GM12801 (cell line): ENCODE data around the gene OCIAD1.

Experiments used
- TF ChIP-seq, protein P1 (sequence below): IDR thresholded peaks from one replicate; pipeline ENCODE4 v1.5.1; 2011; ENCODE audit warnings: control low read depth; ENCODE audit not compliant: insufficient read length; ENCODE audit errors: extremely low read depth

Gene OCIAD1

DNA sequence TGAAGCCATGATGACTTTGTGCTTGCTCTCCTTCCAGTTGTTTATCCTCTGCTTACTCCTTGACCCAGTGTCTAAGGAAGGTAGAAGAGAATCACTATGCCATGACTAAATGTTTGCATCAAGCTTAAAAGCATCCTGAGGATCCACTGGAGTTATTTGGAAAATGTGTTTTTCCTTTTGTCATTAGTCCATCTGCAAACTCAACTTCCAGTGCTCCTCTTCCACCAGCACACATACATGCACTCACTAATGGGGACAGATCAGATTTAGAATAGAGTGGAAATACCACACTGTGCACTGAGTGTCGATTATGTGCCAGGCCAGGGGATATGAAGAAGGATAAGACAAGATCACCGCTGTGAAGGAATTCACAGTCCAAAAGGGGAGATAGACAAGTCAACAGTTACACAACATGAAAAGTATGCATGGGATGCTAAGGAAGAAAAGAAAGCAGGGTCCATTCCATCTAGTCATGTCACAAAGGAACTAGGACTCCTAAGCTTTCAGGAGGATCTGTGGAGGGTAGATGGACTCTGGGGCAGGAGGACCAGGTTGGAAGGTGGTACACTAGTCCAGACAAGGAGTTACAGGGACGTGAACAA is 73.8 kb downstream of the OCIAD1 start:
- TF ChIP-seq, protein P1, sequence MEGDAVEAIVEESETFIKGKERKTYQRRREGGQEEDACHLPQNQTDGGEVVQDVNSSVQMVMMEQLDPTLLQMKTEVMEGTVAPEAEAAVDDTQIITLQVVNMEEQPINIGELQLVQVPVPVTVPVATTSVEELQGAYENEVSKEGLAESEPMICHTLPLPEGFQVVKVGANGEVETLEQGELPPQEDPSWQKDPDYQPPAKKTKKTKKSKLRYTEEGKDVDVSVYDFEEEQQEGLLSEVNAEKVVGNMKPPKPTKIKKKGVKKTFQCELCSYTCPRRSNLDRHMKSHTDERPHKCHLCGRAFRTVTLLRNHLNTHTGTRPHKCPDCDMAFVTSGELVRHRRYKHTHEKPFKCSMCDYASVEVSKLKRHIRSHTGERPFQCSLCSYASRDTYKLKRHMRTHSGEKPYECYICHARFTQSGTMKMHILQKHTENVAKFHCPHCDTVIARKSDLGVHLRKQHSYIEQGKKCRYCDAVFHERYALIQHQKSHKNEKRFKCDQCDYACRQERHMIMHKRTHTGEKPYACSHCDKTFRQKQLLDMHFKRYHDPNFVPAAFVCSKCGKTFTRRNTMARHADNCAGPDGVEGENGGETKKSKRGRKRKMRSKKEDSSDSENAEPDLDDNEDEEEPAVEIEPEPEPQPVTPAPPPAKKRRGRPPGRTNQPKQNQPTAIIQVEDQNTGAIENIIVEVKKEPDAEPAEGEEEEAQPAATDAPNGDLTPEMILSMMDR = no peak

DNA sequence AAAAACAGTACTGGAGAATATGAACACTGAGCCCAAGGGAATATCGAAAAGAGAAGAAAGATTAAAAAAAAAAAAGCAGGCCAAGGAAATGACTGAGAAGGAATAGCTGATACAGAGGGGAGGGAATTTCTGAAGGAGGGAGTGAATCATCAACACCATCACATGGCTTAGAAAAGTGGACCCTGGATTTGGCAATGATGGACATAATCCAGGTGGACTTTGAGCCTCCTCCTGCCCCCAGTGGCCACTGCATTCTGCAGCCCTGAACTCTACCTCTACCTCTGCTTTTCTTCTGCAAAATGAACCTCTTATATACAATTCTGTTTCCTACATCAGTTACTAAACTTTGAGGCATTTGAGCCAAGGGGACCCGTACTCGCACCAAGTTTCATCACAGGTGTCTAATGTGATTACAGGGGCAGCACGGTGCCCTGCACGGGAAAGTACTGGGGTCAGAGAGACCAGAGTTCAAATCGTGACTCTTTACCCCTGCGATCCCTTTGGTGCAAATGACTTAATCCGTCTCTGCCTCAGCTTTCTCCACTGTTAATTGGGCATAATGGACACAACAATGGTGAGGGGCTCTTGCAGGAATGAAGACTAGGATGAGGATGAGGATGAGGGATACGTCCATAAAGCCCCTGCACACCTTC is 74.6 kb downstream of the OCIAD1 start:
- TF ChIP-seq, protein P1 = no peak

DNA sequence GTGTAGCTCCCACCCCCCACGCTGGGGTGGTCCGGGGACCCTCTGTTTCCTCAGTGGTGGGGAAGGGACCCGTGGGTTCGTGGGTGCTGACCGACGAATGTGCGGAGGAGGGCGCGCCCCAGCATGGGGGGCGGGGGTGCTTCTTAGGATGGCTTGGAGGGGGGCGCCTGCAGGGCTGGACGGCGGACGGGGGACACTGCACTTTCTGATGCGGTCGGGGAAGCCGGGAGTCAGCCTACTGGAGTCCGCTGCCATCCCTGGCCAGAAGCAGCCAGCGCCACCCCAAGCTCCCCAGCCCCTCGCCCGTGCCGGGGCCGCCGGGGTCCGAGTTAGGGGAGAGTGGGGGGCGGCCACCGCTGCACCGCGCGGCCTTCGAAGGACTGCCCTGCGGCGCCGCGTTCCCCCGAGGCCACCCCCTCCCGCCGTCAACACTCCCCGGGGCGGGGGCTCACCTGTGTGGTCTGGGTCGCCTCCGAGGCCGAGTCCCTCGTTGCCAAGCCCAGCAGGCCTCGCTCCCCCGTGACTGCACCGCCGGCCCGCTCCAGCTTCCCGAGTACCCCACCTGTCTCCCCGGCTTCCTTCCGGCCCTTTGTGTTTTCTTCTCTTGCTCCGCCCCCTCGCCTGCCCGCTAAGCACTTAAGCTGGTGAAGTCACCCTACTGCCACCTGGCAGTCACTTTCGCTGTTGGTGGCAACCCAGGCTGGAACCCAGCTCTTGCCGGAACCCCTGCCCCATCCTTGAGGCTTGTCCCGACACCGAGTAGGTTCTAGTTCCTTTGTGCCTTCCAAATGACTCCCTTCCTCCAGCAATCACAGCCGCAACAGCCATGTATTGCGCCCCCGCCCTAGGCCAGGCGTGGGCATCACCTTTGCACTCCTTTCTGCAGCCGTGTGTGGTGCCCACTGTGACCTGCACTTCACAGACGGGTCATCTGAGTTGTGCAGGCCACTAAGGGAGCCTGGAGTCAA is 75.6 kb downstream of the OCIAD1 start, which contains the start of gene OCIAD2:
Gene OCIAD2, minus strand, starts transcription at position 569 of the 968 bp plus-strand sequence. CDS start 2,225 bp downstream, outside the sequence.
- TF ChIP-seq, protein P1 = no peak

DNA sequence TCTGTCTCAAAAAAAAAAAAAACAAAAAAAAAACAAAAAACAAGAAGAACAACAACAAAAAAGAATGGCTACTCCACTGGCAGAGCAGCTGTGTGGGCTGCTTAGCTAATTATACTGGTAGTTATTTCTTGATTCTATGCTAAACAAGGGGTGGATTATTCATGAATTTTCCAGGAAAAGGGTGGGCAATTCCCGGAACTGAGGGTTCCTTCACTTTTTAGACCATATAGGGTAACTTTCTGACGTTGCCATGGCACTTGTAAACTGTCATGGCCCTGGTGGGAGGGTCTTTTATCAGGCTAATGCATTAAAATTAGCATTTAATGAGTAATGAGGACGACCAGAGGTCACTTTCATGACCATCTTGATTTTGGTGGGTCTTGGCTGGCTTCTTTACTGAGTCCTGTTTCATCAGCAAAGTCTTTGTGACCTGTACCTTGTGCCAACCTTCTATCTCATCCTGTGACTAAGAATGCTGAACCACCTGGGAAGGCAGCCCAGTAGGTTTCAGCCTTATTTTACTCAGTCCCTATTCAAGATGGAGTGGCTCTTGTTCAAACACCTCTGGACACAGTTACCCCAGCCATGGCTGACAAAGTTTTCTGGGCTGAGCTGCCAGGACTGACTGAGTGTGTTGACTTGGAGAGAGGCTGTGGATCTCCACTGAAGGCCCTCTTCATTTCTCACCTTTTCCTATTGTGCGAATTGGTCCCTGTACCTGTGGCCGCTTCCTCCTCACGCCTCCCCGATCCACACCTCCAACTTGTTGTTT is 77.0 kb downstream of the OCIAD1 start:
- TF ChIP-seq, protein P1 = no peak

DNA sequence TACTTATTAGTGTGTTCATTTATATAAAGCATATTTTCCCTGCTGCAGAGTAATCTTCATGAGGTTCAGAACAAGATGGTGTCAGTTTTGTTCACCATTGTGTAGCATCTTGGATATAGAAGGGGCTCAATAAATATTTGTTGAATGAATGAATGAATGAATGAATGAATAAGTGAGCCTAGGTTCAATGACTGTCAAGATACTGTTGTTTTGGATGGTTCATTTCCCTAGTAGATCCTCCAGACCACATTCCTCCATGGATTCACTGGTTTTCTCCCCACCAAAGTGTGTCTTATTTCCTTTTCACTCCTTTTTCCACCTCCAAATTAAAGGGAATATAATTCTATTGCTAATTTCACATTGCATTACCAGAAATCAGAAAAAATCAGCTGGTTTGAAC is 77.8 kb downstream of the OCIAD1 start:
- TF ChIP-seq, protein P1 = no peak

DNA sequence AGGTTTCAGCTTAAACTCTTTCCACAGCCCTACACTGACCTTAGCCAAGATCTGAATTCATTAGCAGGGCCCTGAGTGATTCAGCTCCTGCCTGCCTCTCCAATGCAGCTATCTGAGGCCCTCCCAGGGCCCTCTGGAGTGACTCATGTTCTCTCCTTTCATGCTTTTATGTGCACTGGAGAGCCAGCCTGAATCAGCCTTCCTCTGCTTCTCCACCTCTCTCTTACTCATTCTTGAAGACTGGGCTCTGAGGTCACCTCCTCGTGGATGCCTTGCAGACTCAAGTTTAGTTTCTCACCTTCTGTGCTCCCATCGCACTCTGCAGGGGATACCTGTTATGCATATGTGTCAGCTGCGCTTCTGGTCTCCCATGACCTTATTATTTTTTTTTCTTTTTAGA is 78.8 kb downstream of the OCIAD1 start:
- TF ChIP-seq, protein P1 = no peak
